Trophoblast cell (in vitro differentiated cells and primary cell): Measurements from ENCODE around the gene NR4A1.

Source experiments
- DNase-seq, 2 donors: peaks; one replicate each; pipeline ENCODE4 v3.0.0-alpha.2; 2016
- H2AFZ ChIP-seq: 2 replicates; pipeline ENCODE4 v1.6.1; 2013; ENCODE audit warnings: low read length, moderate library complexity, mild to moderate bottlenecking; ENCODE audit not compliant: insufficient read depth, poor library complexity
- H2AK5ac ChIP-seq: 2 replicates; pipeline ENCODE4 v1.6.1; 2013; ENCODE audit warnings: mild to moderate bottlenecking, low read length
- H2BK120ac ChIP-seq: 2 replicates; pipeline ENCODE4 v1.6.1; 2013; ENCODE audit warnings: low read length, mild to moderate bottlenecking, moderate library complexity; ENCODE audit not compliant: insufficient read depth, poor library complexity
- H2BK12ac ChIP-seq: 2 replicates; pipeline ENCODE4 v1.6.1; 2013; ENCODE audit warnings: mild to moderate bottlenecking, low read length, moderate library complexity
- H2BK5ac ChIP-seq: 2 replicates; pipeline ENCODE4 v1.6.1; 2013; ENCODE audit warnings: low read length, low read depth, moderate library complexity, mild to moderate bottlenecking; ENCODE audit not compliant: poor library complexity
- H3K14ac ChIP-seq: 2 replicates; pipeline ENCODE4 v1.6.1; 2013; ENCODE audit warnings: mild to moderate bottlenecking, low read length
- H3K18ac ChIP-seq: 2 replicates; pipeline ENCODE4 v1.6.1; 2013; ENCODE audit warnings: mild to moderate bottlenecking, low read length
- H3K23ac ChIP-seq: 2 replicates; pipeline ENCODE4 v1.6.1; 2013; ENCODE audit warnings: low read length
- H3K27ac ChIP-seq: 2 replicates; pipeline ENCODE4 v1.5.1; 2013; ENCODE audit warnings: low read depth, mild to moderate bottlenecking, inconsistent platforms, low read length, moderate library complexity
- H3K27me3 ChIP-seq: 2 replicates; pipeline ENCODE4 v1.6.1; 2013; ENCODE audit warnings: inconsistent platforms, mild to moderate bottlenecking, low read length, moderate library complexity; ENCODE audit not compliant: insufficient read depth
- H3K36me3 ChIP-seq, 2 experiments: 1 replicate in 1 of 2; 2 replicates in 1 of 2; pipeline ENCODE4 v1.6.1; 2013; ENCODE audit warnings: low read length in 2 of 2, mild to moderate bottlenecking in 2 of 2, moderate library complexity in 1 of 2; ENCODE audit not compliant: insufficient read depth in 2 of 2, control insufficient read depth in 1 of 2
- H3K4ac ChIP-seq: 2 replicates; pipeline ENCODE4 v1.6.1; 2013; ENCODE audit warnings: low read depth, mild to moderate bottlenecking, low read length, moderate library complexity
- H3K4me1 ChIP-seq, 2 experiments: 1 replicate in 1 of 2; 2 replicates in 1 of 2; pipeline ENCODE4 v1.6.1; 2013; ENCODE audit warnings: low read length in 2 of 2, mild to moderate bottlenecking in 2 of 2, moderate library complexity in 1 of 2; ENCODE audit not compliant: insufficient read depth in 2 of 2, control insufficient read depth in 1 of 2
- H3K4me2 ChIP-seq: 2 replicates; pipeline ENCODE4 v1.6.1; 2013; ENCODE audit warnings: inconsistent platforms, mild to moderate bottlenecking, low read length, moderate library complexity
- H3K4me3 ChIP-seq: 2 replicates; pipeline ENCODE4 v1.5.1; 2013; ENCODE audit warnings: mild to moderate bottlenecking, low read depth, low read length, inconsistent platforms
- H3K79me1 ChIP-seq: one replicate; pipeline ENCODE4 v1.6.1; 2013; ENCODE audit warnings: low read length
- H3K79me2 ChIP-seq: 2 replicates; pipeline ENCODE4 v1.6.1; 2013; ENCODE audit warnings: low read length, mild to moderate bottlenecking; ENCODE audit not compliant: control insufficient read depth, insufficient read depth, poor library complexity
- H3K9ac ChIP-seq: 2 replicates; pipeline ENCODE4 v1.6.1; 2013; ENCODE audit warnings: mild to moderate bottlenecking, low read length
- H3K9me3 ChIP-seq: 2 replicates; pipeline ENCODE4 v1.6.1; 2013; ENCODE audit warnings: low read depth, mild to moderate bottlenecking, control low read depth, inconsistent platforms, low read length; ENCODE audit not compliant: insufficient read depth
- H4K12ac ChIP-seq: 2 replicates; pipeline ENCODE4 v1.6.1; 2013; ENCODE audit warnings: low read depth, mild to moderate bottlenecking, low read length, moderate library complexity
- H4K8ac ChIP-seq: 2 replicates; pipeline ENCODE4 v1.6.1; 2013; ENCODE audit warnings: low read depth, mild to moderate bottlenecking, low read length, moderate library complexity
- H4K91ac ChIP-seq: one replicate; pipeline ENCODE4 v1.6.1; 2013; ENCODE audit warnings: low read depth, mild to moderate bottlenecking, low read length, moderate library complexity
- WGBS: extraction: QIAGEN DNeasy Blood & Tissue Kit; methylation state at CpG from one replicate; pipeline ENCODE4 v1.1.7; 2013; ENCODE audit warnings: missing lambda C conversion rate; ENCODE audit not compliant: insufficient read length, insufficient coverage; ENCODE audit errors: extremely low coverage; 5-methylcytosine and 5-hydroxymethylcytosine counted together

NR4A1 gene

GRCh38 chr12:52052468-52053186, 1.4 kb downstream of the NR4A1 start:
- Histone ChIP-seq H3K36me3 (peaks cover 22 to 33% of the 10 kb centered on the region in 2 experiments), H2AFZ (no peak overlapping the region), H3K18ac (no peak overlapping the region), H2BK5ac (no peak overlapping the region), H3K4me3 (no peak overlapping the region), H4K91ac (no peak overlapping the region), H2BK12ac (no peak overlapping the region), H3K79me1 (peaks cover 6% of the 10 kb centered on the region), H3K79me2 (peaks cover 4% of the 10 kb centered on the region), H3K27ac (no peak overlapping the region), H3K4ac (no peak overlapping the region), H3K4me2 (no peak overlapping the region), H2BK120ac (no peak overlapping the region), H3K4me1 (peaks cover 7 to 15% of the 10 kb centered on the region in 2 experiments), H3K9me3 (peaks cover under 1% of the 10 kb centered on the region), H3K27me3 (no peaks in the 10 kb centered on the region), H2AK5ac (no peak overlapping the region), H4K12ac (no peak overlapping the region), H3K14ac (no peak overlapping the region), H4K8ac (no peak overlapping the region), H3K9ac (no peak overlapping the region), H3K23ac (no peak overlapping the region)
- DNase-seq = peak in 1 of 2 donors; percentile 22
- no CpG with 5 or more reads among the region's 7 CpGs for WGBS

- H3K9ac ChIP-seq = no peak overlapping the region
- DNase-seq = no peak
- no peak overlapping the region for H2BK120ac ChIP-seq
- peaks cover 4% of the 10 kb centered on the region for H3K79me2 ChIP-seq
- H3K27ac ChIP-seq = no peak overlapping the region
- H3K9me3 ChIP-seq = no peaks in the 10 kb centered on the region
- no peak overlapping the region for H2AFZ ChIP-seq
- no peak overlapping the region for H3K4me3 ChIP-seq
- H3K27me3 ChIP-seq = no peaks in the 10 kb centered on the region
- no peak overlapping the region for H3K4me2 ChIP-seq
- WGBS = no CpG with 5 or more reads among the region's 9 CpGs
- H3K23ac ChIP-seq = no peak overlapping the region
- H3K4ac ChIP-seq = no peak overlapping the region
- peaks cover 23 to 33% of the 10 kb centered on the region in 2 experiments for H3K36me3 ChIP-seq
- H3K18ac ChIP-seq = no peak overlapping the region
- H2AK5ac ChIP-seq = no peak overlapping the region
- no peak overlapping the region for H2BK12ac ChIP-seq
- H4K8ac ChIP-seq = no peak overlapping the region
- H3K4me1 ChIP-seq = peaks cover 7 to 15% of the 10 kb centered on the region in 2 experiments
- no peak overlapping the region for H2BK5ac ChIP-seq
- H4K91ac ChIP-seq = no peak overlapping the region
- no peak overlapping the region for H3K14ac ChIP-seq
- no peak overlapping the region for H4K12ac ChIP-seq
- H3K79me1 ChIP-seq = peaks cover 6% of the 10 kb centered on the region
Observed at GRCh38 chr12:52053536-52054209, 2.4 kb downstream of the NR4A1 start.

- H3K36me3 ChIP-seq = peaks cover 27 to 36% of the 10 kb centered on the region in 2 experiments
- WGBS = no CpG with 5 or more reads among the region's 21 CpGs
Observed at GRCh38 chr12:52054231-52054832, 3.1 kb downstream of the NR4A1 start.

DNA sequence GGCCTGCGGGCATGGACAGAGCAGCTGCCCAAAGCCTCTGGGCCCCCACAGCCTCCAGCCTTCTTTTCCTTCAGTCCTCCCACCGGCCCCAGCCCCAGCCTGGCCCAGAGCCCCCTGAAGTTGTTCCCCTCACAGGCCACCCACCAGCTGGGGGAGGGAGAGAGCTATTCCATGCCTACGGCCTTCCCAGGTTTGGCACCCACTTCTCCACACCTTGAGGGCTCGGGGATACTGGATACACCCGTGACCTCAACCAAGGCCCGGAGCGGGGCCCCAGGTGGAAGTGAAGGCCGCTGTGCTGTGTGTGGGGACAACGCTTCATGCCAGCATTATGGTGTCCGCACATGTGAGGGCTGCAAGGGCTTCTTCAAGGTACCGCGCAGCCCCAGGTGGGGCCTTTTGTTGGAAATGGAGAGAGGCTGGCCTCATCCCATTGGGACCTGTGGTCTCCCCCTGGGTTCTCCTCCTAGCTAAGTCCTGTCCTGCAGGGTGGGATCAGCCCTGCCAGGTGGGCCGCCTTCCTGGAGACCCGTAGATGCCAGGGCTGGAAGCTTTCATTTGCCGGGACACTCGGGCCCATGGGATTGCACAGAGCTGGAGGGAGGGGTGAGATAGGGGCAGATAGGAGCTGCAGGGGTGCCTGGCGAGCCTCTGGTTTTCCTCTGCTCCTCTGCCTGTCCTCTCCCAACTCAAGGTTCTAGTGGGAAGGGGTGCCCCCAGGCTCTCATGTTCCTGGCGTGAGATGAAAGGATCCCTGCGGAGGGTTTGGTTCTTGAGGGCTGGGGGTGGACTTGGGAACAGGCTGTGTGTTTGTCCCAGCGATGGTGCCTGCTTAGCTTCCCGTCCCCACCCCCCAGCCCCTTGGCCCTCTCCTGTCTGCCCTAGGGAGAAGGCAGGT, 3.8 kb downstream of the NR4A1 start:
- peaks cover 6 to 12% of the 10 kb centered on the region in 2 experiments for H3K4me1 ChIP-seq
- no peak overlapping the region for H2BK120ac ChIP-seq
- H3K27me3 ChIP-seq = no peaks in the 10 kb centered on the region
- H4K91ac ChIP-seq = no peak overlapping the region
- H3K79me1 ChIP-seq = peaks cover 6% of the 10 kb centered on the region
- peaks cover 27 to 36% of the 10 kb centered on the region in 2 experiments for H3K36me3 ChIP-seq
- H3K9me3 ChIP-seq = no peaks in the 10 kb centered on the region
- no peak overlapping the region for H3K4me2 ChIP-seq
- no peak overlapping the region for H4K8ac ChIP-seq
- no CpG with 5 or more reads among the region's 21 CpGs for WGBS
- H3K4me3 ChIP-seq = no peak overlapping the region
- H3K23ac ChIP-seq = no peak overlapping the region
- H2AK5ac ChIP-seq = no peak overlapping the region
- H2BK12ac ChIP-seq = no peak overlapping the region
- no peak overlapping the region for H4K12ac ChIP-seq
- no peak overlapping the region for H3K4ac ChIP-seq
- H3K18ac ChIP-seq = no peak overlapping the region
- H3K27ac ChIP-seq = no peak overlapping the region
- peaks cover 4% of the 10 kb centered on the region for H3K79me2 ChIP-seq
- H3K9ac ChIP-seq = no peak overlapping the region
- no peak for DNase-seq
- H2BK5ac ChIP-seq = no peak overlapping the region
- H2AFZ ChIP-seq = no peak overlapping the region
- no peak overlapping the region for H3K14ac ChIP-seq

More at GRCh38 chr12:52054231-52054832, 3.1 kb downstream of the NR4A1 start:
- Histone ChIP-seq H3K9ac (no peak overlapping the region), H4K12ac (no peak overlapping the region), H2BK5ac (no peak overlapping the region), H2AK5ac (no peak overlapping the region), H3K14ac (no peak overlapping the region), H3K4me1 (peaks cover 7 to 15% of the 10 kb centered on the region in 2 experiments), H3K23ac (no peak overlapping the region), H3K4ac (no peak overlapping the region), H3K18ac (no peak overlapping the region), H2BK12ac (no peak overlapping the region), H3K27ac (no peak overlapping the region), H4K8ac (no peak overlapping the region), H3K27me3 (no peaks in the 10 kb centered on the region), H3K4me3 (no peak overlapping the region), H4K91ac (no peak overlapping the region), H3K79me2 (peaks cover 4% of the 10 kb centered on the region), H3K9me3 (no peaks in the 10 kb centered on the region), H2AFZ (no peak overlapping the region), H3K4me2 (no peak overlapping the region), H2BK120ac (no peak overlapping the region), H3K79me1 (peaks cover 6% of the 10 kb centered on the region)
- no peak for DNase-seq
